Osteocyte (in vitro differentiated cells): ENCODE measurements around the gene CACNA1S. TPM values are rescaled to one million over a fixed set of nuclear protein-coding genes. Genes with fewer than 3 reads are reported as not detected.

ENCODE experiments used
- DNase-seq: peaks from one replicate; pipeline ENCODE4 v3.0.0; 2021; ENCODE audit warnings: mixed read lengths; ENCODE audit not compliant: unreplicated experiment; ENCODE audit errors: extremely low spot score
- H3K27ac Mint-ChIP-seq: one replicate; pipeline ENCODE4 v1.8.0; 2021; ENCODE audit warnings: mild to moderate bottlenecking, mixed read lengths; ENCODE audit not compliant: unreplicated experiment
- H3K27me3 Mint-ChIP-seq: one replicate; pipeline ENCODE4 v1.8.0; 2021; ENCODE audit warnings: mixed read lengths; ENCODE audit not compliant: unreplicated experiment
- H3K36me3 Mint-ChIP-seq: one replicate; pipeline ENCODE4 v1.8.0; 2021; ENCODE audit warnings: mixed read lengths; ENCODE audit not compliant: unreplicated experiment
- H3K4me1 Mint-ChIP-seq: one replicate; pipeline ENCODE4 v1.8.0; 2021; ENCODE audit warnings: mixed read lengths; ENCODE audit not compliant: unreplicated experiment
- H3K4me3 Mint-ChIP-seq: one replicate; pipeline ENCODE4 v1.8.0; 2021; ENCODE audit warnings: mild to moderate bottlenecking, moderate library complexity, mixed read lengths; ENCODE audit not compliant: unreplicated experiment
- H3K9me3 Mint-ChIP-seq: one replicate; pipeline ENCODE4 v1.8.0; 2021; ENCODE audit warnings: mixed read lengths; ENCODE audit not compliant: unreplicated experiment
- CTCF ChIP-seq: fragments of 200-600 bp; sonication (generic); IDR thresholded peaks from 2 replicates; pipeline ENCODE4 v1.5.0; 2021; ENCODE audit warnings: antibody characterized with exemption, mild to moderate bottlenecking, moderate library complexity
- total RNA-seq: library from RNA; stranded (reverse); gene quantifications from 2 replicates; pipeline ENCODE4 v1.2.1, GENCODE V29; 2021

CACNA1S gene
- total RNA-seq, 1 donor from 2014 or later, result not detected

GRCh38 chr1:201080135-201080534 is 32.1 kb downstream of the CACNA1S start:
- no peak for DNase-seq
- H3K4me3 Mint-ChIP-seq, result no peak overlapping the region
- H3K27me3 Mint-ChIP-seq, result peaks cover 34% of the 10 kb centered on the region
- H3K4me1 Mint-ChIP-seq, result no peaks in the 10 kb centered on the region
- no peak overlapping the region for H3K27ac Mint-ChIP-seq
- H3K9me3 Mint-ChIP-seq, result no peaks in the 10 kb centered on the region
- H3K36me3 Mint-ChIP-seq, result no peaks in the 10 kb centered on the region
- no peak for TF ChIP-seq CTCF

GRCh38 chr1:201077736-201078135 is 34.5 kb downstream of the CACNA1S start:
- Mint-ChIP-seq H3K36me3 (no peaks in the 10 kb centered on the region), H3K27me3 (peaks cover 16% of the 10 kb centered on the region), H3K9me3 (no peaks in the 10 kb centered on the region), H3K4me3 (no peak overlapping the region), H3K27ac (no peak overlapping the region), H3K4me1 (no peaks in the 10 kb centered on the region)
- TF ChIP-seq CTCF, result no peak
- no peak for DNase-seq

- no peak for TF ChIP-seq CTCF
- H3K4me1 Mint-ChIP-seq, result no peaks in the 10 kb centered on the region
- peaks cover 20% of the 10 kb centered on the region for H3K27me3 Mint-ChIP-seq
- H3K9me3 Mint-ChIP-seq, result no peaks in the 10 kb centered on the region
- no peak for DNase-seq
- H3K4me3 Mint-ChIP-seq, result no peak overlapping the region
- no peaks in the 10 kb centered on the region for H3K36me3 Mint-ChIP-seq
- H3K27ac Mint-ChIP-seq, result no peak overlapping the region
Measured at GRCh38 chr1:201077116-201077515, 35.1 kb downstream of the CACNA1S start.

GRCh38 chr1:201076092-201076491 is 36.1 kb downstream of the CACNA1S start:
- Mint-ChIP-seq H3K4me3 (no peak overlapping the region), H3K36me3 (no peaks in the 10 kb centered on the region), H3K4me1 (no peaks in the 10 kb centered on the region)

GRCh38 chr1:201074018-201074417 is 38.2 kb downstream of the CACNA1S start:
- no peak for TF ChIP-seq CTCF
- no peak for DNase-seq
- H3K27ac Mint-ChIP-seq, result no peak overlapping the region
- H3K4me3 Mint-ChIP-seq, result no peak overlapping the region
- no peaks in the 10 kb centered on the region for H3K9me3 Mint-ChIP-seq
- H3K27me3 Mint-ChIP-seq, result peaks cover 30% of the 10 kb centered on the region
- no peaks in the 10 kb centered on the region for H3K36me3 Mint-ChIP-seq
- no peaks in the 10 kb centered on the region for H3K4me1 Mint-ChIP-seq

More at GRCh38 chr1:201076092-201076491, 36.1 kb downstream of the CACNA1S start:
- Mint-ChIP-seq H3K27me3 (peaks cover 28% of the 10 kb centered on the region), H3K9me3 (no peaks in the 10 kb centered on the region), H3K27ac (no peak overlapping the region)
- TF ChIP-seq CTCF, result no peak
- DNase-seq, result no peak
